Keratinocyte (primary cell): ENCODE results near the gene DENND4C. TPM values are rescaled to one million over a fixed set of nuclear protein-coding genes. Genes with fewer than 3 reads are reported as not detected.
A peak's percentile ranks its signal among the peaks of the same experiment; 100 is the strongest.

Source experiments
- DNase-seq: peaks from one replicate; pipeline ENCODE4 v3.0.0-alpha.2; 2011; ENCODE audit warnings: low read depth, missing footprints, low spot score
- FAIRE-seq: peaks from 2 replicates; lab custom pipeline; 2011; peaks lifted over from hg19 to GRCh38; lab: Jason Lieb, UNC
- H2AFZ ChIP-seq: 2 replicates; pipeline ENCODE4 v1.6.0; 2012; ENCODE audit warnings: low read length, control low read depth, inconsistent platforms; ENCODE audit not compliant: control insufficient read depth
- H3K27ac ChIP-seq: 2 replicates; pipeline ENCODE4 v1.5.1; 2011; ENCODE audit warnings: low read length; ENCODE audit not compliant: control insufficient read depth, insufficient read depth
- H3K27me3 ChIP-seq: 3 replicates; pipeline ENCODE4 v1.6.0; 2011; ENCODE audit warnings: low read length; ENCODE audit not compliant: control insufficient read depth, insufficient read depth; ENCODE audit errors: extremely low read depth
- H3K36me3 ChIP-seq, 2 experiments: 2 replicates in 1 of 2; 3 replicates in 1 of 2; pipeline ENCODE4 v1.5.1; 2011; ENCODE audit warnings: low read length in 2 of 2, mild to moderate bottlenecking in 1 of 2; ENCODE audit not compliant: control insufficient read depth in 2 of 2, insufficient read depth in 2 of 2; ENCODE audit errors: extremely low read depth in 1 of 2
- H3K4me1 ChIP-seq: 3 replicates; pipeline ENCODE4 v1.5.1; 2011; ENCODE audit warnings: low read length; ENCODE audit not compliant: control insufficient read depth, insufficient read depth; ENCODE audit errors: extremely low read depth
- H3K4me2 ChIP-seq: 3 replicates; pipeline ENCODE4 v1.6.0; 2011; ENCODE audit warnings: low read depth, low read length; ENCODE audit not compliant: control insufficient read depth, insufficient read depth; ENCODE audit errors: extremely low read depth
- H3K4me3 ChIP-seq, 3 experiments: fragments of 200-600 bp in 1 of 3; sonication (generic) in 1 of 3; 2 replicates in 2 of 3; 3 replicates in 1 of 3; pipeline ENCODE4 v1.5.1; 2011 to 2016; ENCODE audit warnings: low read length in 3 of 3, mild to moderate bottlenecking in 3 of 3, control low read depth in 2 of 3, inconsistent platforms in 1 of 3, low read depth in 1 of 3, mixed read lengths in 1 of 3, mixed run types in 1 of 3, moderate library complexity in 1 of 3; ENCODE audit not compliant: control insufficient read depth in 2 of 3, insufficient read depth in 2 of 3; ENCODE audit errors: extremely low read depth in 1 of 3
- H3K79me2 ChIP-seq: 2 replicates; pipeline ENCODE4 v1.6.0; 2012; ENCODE audit warnings: low read length; ENCODE audit not compliant: control insufficient read depth, insufficient read depth
- H3K9ac ChIP-seq: 3 replicates; pipeline ENCODE4 v1.6.0; 2011; ENCODE audit warnings: low read length; ENCODE audit not compliant: control insufficient read depth, insufficient read depth; ENCODE audit errors: extremely low read depth
- H3K9me1 ChIP-seq: 3 replicates; pipeline ENCODE4 v1.6.0; 2011; ENCODE audit warnings: low read length; ENCODE audit not compliant: control insufficient read depth, insufficient read depth; ENCODE audit errors: extremely low read depth
- H3K9me3 ChIP-seq: 2 replicates; pipeline ENCODE4 v1.5.1; 2012; ENCODE audit warnings: low read depth, low read length; ENCODE audit not compliant: control insufficient read depth
- H4K20me1 ChIP-seq: 3 replicates; pipeline ENCODE4 v1.6.0; 2011; ENCODE audit warnings: low read length; ENCODE audit not compliant: control insufficient read depth, insufficient read depth; ENCODE audit errors: extremely low read depth
- EZH2 ChIP-seq: IDR thresholded peaks from one replicate; pipeline ENCODE4 v1.6.1; 2012; ENCODE audit warnings: inconsistent platforms, mild to moderate bottlenecking, low read length, moderate library complexity
- dilution Hi-C: fragments of 300-500 bp; cut with MboI; formaldehyde crosslinking; loops from one replicate; pipeline ENCODE4 v1.7.0; 2020; ENCODE audit warnings: low sequenced_read_pairs; ENCODE audit not compliant: extremely low pct_ligation_motif_present
- polyA plus RNA-seq, 5 experiments: library from polyadenylated mRNA; depleted of rRNA in 3 of 5; stranded (reverse) in 3 of 5; stranded (forward) in 1 of 5; unstranded in 1 of 5; fragments of >200 nt; gene quantifications; 1 replicate in 1 of 5; 2 replicates in 3 of 5; 3 replicates in 1 of 5; pipeline versions ENCODE4 v1.2.1 to v1.2.3, GENCODE V29; 2011 to 2012; ENCODE audit warnings: missing spikeins in 2 of 5, low read depth in 1 of 5, low replicate concordance in 1 of 5
- TF ChIP-seq, protein P1 (sequence below), 3 experiments: IDR thresholded peaks in 1 of 3; conservative IDR thresholded peaks in 1 of 3; optimal IDR thresholded peaks in 1 of 3; 2 replicates in 2 of 3; 3 replicates in 1 of 3; pipeline versions ENCODE3 to v1.5.1; 2011; ENCODE audit warnings: low read length in 3 of 3, mild to moderate bottlenecking in 3 of 3, moderate library complexity in 2 of 3, control low read depth in 1 of 3, inconsistent platforms in 1 of 3; ENCODE audit not compliant: insufficient read depth in 2 of 3; ENCODE audit errors: extremely low read depth in 1 of 3

The DENND4C gene
- polyA plus RNA-seq, 1 donor (not counting 4 experiments of a cell fraction or from before 2014, with no cell fraction given) = 25.6 TPM

DNA sequence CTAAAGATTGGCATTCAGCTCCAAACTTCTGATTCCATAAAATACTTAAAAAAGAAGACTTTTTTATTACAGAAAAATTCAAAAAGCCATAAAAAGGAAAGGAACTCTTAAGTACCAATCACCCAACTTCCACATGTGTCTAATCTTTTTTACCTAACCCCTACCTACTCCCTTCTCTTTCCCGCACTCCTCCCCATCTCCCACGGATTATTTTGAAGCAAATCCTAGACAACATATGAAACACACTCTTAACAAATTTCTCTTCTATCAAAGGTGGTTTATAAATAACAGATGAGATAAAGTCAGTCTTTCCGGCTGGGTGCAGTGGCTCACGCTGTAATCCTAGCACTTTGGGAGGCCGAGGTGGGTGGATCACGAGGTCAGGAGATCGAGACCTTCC lies 5.9 kb upstream of the DENND4C start:
- H3K4me2 ChIP-seq = no peak overlapping the region
- H3K27me3 ChIP-seq = no peaks in the 10 kb centered on the region
- no peak overlapping the region for H2AFZ ChIP-seq
- TF ChIP-seq, protein P1, sequence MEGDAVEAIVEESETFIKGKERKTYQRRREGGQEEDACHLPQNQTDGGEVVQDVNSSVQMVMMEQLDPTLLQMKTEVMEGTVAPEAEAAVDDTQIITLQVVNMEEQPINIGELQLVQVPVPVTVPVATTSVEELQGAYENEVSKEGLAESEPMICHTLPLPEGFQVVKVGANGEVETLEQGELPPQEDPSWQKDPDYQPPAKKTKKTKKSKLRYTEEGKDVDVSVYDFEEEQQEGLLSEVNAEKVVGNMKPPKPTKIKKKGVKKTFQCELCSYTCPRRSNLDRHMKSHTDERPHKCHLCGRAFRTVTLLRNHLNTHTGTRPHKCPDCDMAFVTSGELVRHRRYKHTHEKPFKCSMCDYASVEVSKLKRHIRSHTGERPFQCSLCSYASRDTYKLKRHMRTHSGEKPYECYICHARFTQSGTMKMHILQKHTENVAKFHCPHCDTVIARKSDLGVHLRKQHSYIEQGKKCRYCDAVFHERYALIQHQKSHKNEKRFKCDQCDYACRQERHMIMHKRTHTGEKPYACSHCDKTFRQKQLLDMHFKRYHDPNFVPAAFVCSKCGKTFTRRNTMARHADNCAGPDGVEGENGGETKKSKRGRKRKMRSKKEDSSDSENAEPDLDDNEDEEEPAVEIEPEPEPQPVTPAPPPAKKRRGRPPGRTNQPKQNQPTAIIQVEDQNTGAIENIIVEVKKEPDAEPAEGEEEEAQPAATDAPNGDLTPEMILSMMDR (optimal IDR thresholded peaks at IDR 0.05 in 1 of 3, IDR thresholded peaks at IDR 0.05 in 1 of 3, conservative IDR thresholded peaks at IDR 0.05 in 1 of 3; ENCODE audit: extremely low read depth in 1 of 3, insufficient read depth in 2 of 3, low read length in 3 of 3) = no peak
- TF ChIP-seq EZH2 = no peak
- no peaks in the 10 kb centered on the region for H3K9me1 ChIP-seq
- no peaks in the 10 kb centered on the region for H4K20me1 ChIP-seq
- DNase-seq (no peak), FAIRE-seq (no peak)
- no peaks in the 10 kb centered on the region for H3K9me3 ChIP-seq
- H3K4me1 ChIP-seq = peaks cover under 1% of the 10 kb centered on the region
- dilution Hi-C loops = no loop called here
- H3K4me3 ChIP-seq = no peak overlapping the region
- H3K79me2 ChIP-seq = no peaks in the 10 kb centered on the region
- H3K9ac ChIP-seq = no peak overlapping the region
- H3K27ac ChIP-seq = no peak overlapping the region
- no peaks in the 10 kb centered on the region for H3K36me3 ChIP-seq

DNA sequence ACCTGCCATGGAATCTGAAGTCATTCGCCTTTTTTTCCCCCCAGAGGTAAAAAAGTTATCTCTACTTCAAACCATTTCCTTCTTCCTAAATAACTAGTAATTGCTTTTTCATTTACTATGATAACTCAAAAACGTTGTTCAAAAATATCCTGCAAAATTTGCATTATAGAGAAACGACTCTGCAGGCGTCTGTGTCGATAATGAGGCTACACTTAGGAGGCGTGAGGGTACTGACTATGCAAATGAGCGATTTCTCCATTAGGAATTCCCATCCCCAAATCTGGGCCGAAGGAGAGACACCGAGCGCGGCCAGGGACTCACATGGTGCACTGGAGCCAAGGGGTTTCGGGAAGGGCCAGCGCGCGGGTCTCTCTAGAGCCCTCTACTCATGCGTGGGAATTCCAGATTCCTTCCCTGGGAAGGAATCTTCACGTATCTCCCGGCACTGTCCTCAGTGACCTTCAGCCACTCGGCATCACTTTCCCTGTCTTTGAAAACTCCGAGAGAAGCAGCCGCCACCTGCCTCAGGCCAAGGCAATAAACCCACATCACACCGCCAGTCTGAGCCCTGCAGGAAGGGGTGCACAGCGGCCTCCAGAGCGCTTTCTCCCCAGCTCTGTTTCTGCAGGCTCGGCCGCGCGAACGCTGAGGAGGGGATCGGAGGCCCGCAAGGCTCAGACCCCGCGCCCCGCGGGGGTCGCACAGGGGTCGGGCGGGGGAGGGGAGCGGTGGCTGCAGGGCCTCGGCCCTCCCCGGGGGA lies 718 bp upstream of the DENND4C start:
- H3K4me1 ChIP-seq = peaks cover 12% of the 10 kb centered on the region
- H3K4me2 ChIP-seq = peak overlapping the region; percentile 80
- H3K27me3 ChIP-seq = no peaks in the 10 kb centered on the region
- peak overlapping the region; percentile 71 to 92 (median 84) for H3K4me3 ChIP-seq
- no peaks in the 10 kb centered on the region for H3K36me3 ChIP-seq
- H3K9me3 ChIP-seq = no peaks in the 10 kb centered on the region
- H4K20me1 ChIP-seq = no peaks in the 10 kb centered on the region
- FAIRE-seq (peak; percentile 23), DNase-seq (no peak)
- TF ChIP-seq EZH2 = no peak
- TF ChIP-seq, protein P1 (optimal IDR thresholded peaks at IDR 0.05 in 1 of 3, IDR thresholded peaks at IDR 0.05 in 1 of 3, conservative IDR thresholded peaks at IDR 0.05 in 1 of 3; ENCODE audit: extremely low read depth in 1 of 3, insufficient read depth in 2 of 3, low read length in 3 of 3) = no peak
- peaks cover 40% of the 10 kb centered on the region for H3K79me2 ChIP-seq
- H3K9ac ChIP-seq = peak overlapping the region; percentile 93
- peak overlapping the region; percentile 20 for H3K27ac ChIP-seq
- dilution Hi-C loops = no loop called here
- no peaks in the 10 kb centered on the region for H3K9me1 ChIP-seq
- peak overlapping the region; percentile 95 for H2AFZ ChIP-seq
